DND-41 (cell line): Measurements from ENCODE around the gene KAZN.

Experiments
- CTCF ChIP-seq: IDR thresholded peaks from 2 replicates; pipeline ENCODE4 v1.5.1; 2012; ENCODE audit warnings: borderline replicate concordance, low read length, moderate library complexity, mild to moderate bottlenecking; ENCODE audit not compliant: poor library complexity, severe bottlenecking; ENCODE audit errors: extremely low read depth
- EZH2 ChIP-seq: IDR thresholded peaks from 3 replicates; pipeline ENCODE4 v1.6.1; 2012; ENCODE audit warnings: borderline replicate concordance, low read depth, mild to moderate bottlenecking, moderate library complexity, low read length, inconsistent platforms; ENCODE audit not compliant: severe bottlenecking

DNA sequence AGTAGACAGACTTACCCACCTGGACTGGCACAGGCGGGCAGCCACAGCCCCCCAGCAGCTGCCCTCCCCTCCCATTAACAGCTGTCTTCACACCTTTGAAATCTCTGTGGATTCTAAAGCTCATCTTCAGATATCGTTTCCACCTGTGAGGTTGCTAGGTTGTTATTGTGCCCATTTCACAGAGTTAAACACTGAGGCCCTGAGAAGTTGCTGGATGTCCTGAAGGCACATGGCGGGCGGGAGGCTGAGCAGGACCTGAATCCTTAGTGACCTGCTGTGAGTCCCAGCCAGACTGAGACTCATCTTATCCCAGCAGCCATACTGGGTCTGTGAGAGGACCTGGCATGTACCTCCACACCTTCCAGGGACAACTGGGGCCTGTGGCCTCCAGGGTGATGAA lies 420.3 kb downstream of the KAZN start:
- no peak for TF ChIP-seq CTCF
- no peak for TF ChIP-seq EZH2
